Measurements from ENCODE around the gene CMTM7. TPM values are rescaled to one million over a fixed set of nuclear protein-coding genes. Genes with fewer than 3 reads are reported as not detected.

The CMTM7 gene
- total RNA-seq, 1 donor from 2014 or later: 40.7 TPM

- Histone ChIP-seq H3K27me3 (ENCODE audit: control insufficient read depth, insufficient read depth, low read length) (no peaks in the 10 kb centered on the region), H3K4me3 (ENCODE audit: low read depth, low read length) (no peak overlapping the region), H3K36me3 (ENCODE audit: control insufficient read depth, insufficient read depth, low read length) (no peaks in the 10 kb centered on the region)
- DNase-seq (ENCODE audit: low read depth): no peak
- TF ChIP-seq CTCF (IDR thresholded peaks at IDR 0.05; ENCODE audit: insufficient read depth, low read length, poor library complexity, severe bottlenecking): no peak
These were observed 96.3 kb downstream of the CMTM7 start for GRCh38 chr3:32487781-32488473.

- Histone ChIP-seq H3K27me3 (ENCODE audit: control insufficient read depth, insufficient read depth, low read length) (no peaks in the 10 kb centered on the region), H3K4me3 (ENCODE audit: low read depth, low read length) (no peak overlapping the region), H3K36me3 (ENCODE audit: control insufficient read depth, insufficient read depth, low read length) (no peaks in the 10 kb centered on the region)
- no peak for DNase-seq (ENCODE audit: low read depth)
- TF ChIP-seq CTCF (IDR thresholded peaks at IDR 0.05; ENCODE audit: insufficient read depth, low read length, poor library complexity, severe bottlenecking): no peak
These were observed 96.9 kb downstream of the CMTM7 start for GRCh38 chr3:32488474-32489008.

GRCh38 chr3:32492684-32493436 is 101.2 kb downstream of the CMTM7 start:
- H3K27me3 ChIP-seq (ENCODE audit: control insufficient read depth, insufficient read depth, low read length): no peaks in the 10 kb centered on the region
- no peaks in the 10 kb centered on the region for H3K36me3 ChIP-seq (ENCODE audit: control insufficient read depth, insufficient read depth, low read length)
- no peak overlapping the region for H3K4me3 ChIP-seq (ENCODE audit: low read depth, low read length)
- DNase-seq (ENCODE audit: low read depth): no peak
- no peak for TF ChIP-seq CTCF (IDR thresholded peaks at IDR 0.05; ENCODE audit: insufficient read depth, low read length, poor library complexity, severe bottlenecking)

GRCh38 chr3:32493437-32494414 is 102.1 kb downstream of the CMTM7 start:
- no peaks in the 10 kb centered on the region for H3K36me3 ChIP-seq (ENCODE audit: control insufficient read depth, insufficient read depth, low read length)
- no peak for TF ChIP-seq CTCF (IDR thresholded peaks at IDR 0.05; ENCODE audit: insufficient read depth, low read length, poor library complexity, severe bottlenecking)
- DNase-seq (ENCODE audit: low read depth): no peak

GRCh38 chr3:32495085-32495484 is 103.4 kb downstream of the CMTM7 start:
- Histone ChIP-seq H3K36me3 (ENCODE audit: control insufficient read depth, insufficient read depth, low read length) (no peaks in the 10 kb centered on the region), H3K4me3 (ENCODE audit: low read depth, low read length) (no peak overlapping the region), H3K27me3 (ENCODE audit: control insufficient read depth, insufficient read depth, low read length) (no peaks in the 10 kb centered on the region)
- no peak for DNase-seq (ENCODE audit: low read depth)
- TF ChIP-seq CTCF (IDR thresholded peaks at IDR 0.05; ENCODE audit: insufficient read depth, low read length, poor library complexity, severe bottlenecking): no peak

More at GRCh38 chr3:32493437-32494414, 102.1 kb downstream of the CMTM7 start:
- Histone ChIP-seq H3K4me3 (ENCODE audit: low read depth, low read length) (no peak overlapping the region), H3K27me3 (ENCODE audit: control insufficient read depth, insufficient read depth, low read length) (no peaks in the 10 kb centered on the region)
